Kidney capillary endothelial cell (primary cell): ENCODE measurements around the gene MYLK4.
A peak's percentile ranks its signal among the peaks of the same experiment; 100 is the strongest.

Experiments used
- DNase-seq: peaks from one replicate; pipeline ENCODE4 v3.0.0-alpha.2; 2018; ENCODE audit warnings: low spot score

Gene MYLK4

DNA sequence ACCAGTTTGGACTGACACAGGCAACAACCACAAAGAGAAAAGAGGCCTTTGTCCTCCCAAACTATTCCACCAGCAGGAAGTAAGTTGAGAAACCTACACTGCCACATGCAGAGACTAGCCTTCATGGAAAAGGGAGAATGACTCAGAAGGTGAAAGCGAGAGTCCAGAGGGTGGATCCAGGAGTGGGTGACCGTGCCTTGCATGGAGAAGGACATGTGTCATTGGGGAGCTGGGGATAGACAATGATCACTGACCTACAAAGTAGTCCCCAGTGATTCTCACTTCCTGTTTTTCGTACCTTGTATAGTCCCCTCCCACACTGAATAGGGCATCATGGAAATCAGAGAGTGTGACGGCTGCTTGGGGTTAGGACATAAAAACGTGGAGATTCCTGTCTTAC lies 91.9 kb downstream of the MYLK4 start:
- DNase-seq: peak; percentile 22

DNA sequence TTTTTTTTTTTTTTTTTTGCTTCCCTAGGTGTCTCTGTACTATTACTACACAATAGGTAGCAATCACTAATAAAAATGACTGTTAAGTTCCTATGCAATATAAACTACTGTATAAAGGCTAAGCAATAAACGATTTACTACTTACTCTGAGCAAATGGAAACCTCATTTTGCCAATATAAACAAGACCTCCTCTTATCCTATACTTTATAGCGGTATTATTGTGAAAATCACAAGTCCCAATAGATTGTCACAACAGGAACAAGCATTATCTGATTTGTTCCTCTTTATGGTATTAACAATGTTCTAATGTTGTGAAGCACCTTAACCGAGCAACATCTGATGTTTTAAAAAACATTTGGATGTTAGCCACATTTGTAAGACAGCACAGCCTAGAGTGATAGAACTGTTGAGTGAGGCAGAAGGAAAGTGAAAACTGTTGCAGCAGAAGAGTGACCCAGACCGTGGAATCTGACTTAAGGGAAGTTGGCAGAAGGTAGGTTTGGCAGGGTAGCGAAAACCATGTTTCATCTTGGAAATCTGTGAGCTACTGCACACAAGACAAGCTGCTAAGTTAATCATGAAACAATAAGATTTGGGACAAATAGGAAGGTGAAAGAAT lies 94.2 kb downstream of the MYLK4 start:
- no peak for DNase-seq

DNA sequence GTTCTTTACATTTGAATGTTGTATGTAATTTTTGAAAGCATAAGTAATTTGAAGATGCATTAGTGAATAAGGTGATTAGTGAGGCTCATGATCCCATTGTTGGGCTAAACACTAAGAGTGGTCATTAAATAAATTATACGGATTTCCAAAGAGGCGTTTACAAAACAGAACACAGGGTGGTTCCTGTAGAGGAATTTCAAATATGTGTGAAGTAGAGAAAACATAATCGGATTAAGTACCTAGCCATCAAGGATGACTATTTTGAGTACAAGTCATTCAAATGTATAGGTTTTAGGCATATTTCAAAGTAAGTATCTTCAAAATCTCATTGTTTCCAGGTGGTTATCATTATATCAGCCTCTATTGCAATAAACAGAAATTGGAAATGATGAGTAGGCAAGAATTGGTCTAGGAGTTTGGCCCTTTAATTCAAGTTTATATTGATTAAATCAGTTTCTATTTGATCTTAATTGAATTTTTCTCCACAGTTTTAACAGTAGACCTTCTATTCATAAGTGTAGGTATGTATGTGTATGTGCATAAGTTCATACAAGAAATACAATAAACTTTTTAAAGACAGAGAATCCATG lies 94.8 kb downstream of the MYLK4 start:
- DNase-seq: no peak

DNA sequence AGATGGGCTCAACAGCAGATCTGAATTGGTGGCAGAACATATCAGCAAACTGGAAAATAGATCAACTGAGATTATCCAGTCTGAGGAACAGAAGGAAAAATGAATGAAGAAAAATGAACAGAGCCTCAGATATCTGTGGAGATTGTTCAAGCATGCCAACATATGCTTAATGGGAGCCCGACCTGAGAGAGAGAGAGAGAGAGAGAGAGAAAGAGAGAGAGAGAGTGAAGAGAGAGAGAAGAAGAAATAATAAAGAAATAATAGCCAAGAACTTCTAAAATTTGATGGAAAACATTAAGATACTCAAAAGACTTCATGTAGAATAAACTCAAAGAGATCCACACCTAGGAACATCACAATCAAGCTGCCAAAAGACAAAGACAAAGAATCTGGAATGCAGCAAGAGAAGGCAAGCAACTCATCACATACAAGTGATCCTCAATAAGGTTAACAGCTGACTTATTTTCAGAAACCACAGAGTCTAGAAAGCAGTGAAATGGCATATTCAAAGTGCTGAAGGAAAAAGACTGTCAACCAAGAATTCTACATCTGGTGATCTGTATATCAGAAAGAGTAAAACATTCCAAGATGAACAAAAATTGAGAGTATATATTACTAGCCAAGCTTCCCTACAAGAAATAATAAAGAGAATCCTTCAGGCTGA lies 97.2 kb downstream of the MYLK4 start:
- DNase-seq: no peak

DNA sequence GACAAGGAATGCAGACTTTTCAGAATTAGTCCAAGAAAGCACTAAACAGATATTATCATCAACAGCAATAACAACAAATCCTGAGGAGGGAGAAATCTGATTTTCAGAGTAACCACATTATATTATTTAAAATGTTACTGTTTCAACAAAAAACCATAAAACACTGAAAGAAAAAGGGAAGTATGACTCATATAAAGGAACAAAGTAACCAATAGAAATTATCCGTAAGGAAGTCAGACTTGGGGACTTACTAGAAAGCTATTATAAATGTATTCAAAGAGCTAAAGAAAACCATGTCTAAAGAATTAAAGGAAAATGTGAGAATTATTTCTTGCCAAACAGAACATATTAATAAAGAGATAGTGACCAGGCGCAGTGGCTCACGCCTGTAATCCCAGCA lies 98.1 kb downstream of the MYLK4 start:
- no peak for DNase-seq

DNA sequence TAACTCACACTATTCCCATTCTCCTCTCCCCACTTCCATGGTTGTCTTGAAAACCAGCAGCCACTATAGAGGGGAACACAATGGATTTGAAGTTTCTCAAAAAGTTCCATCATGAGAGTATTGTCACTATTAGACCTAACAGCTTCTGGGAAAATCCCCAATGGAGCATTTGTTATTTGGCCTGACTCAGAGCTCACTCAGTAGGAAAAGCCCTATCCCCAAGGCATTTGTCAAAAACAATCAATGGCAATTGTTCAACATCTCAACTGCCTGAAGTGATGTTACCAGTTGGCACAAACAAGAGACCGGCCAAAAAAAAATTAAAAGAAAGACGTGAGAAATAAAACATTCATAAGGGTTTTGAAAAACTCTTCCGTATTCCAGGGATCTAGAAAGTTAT lies 98.8 kb downstream of the MYLK4 start:
- DNase-seq: no peak

DNA sequence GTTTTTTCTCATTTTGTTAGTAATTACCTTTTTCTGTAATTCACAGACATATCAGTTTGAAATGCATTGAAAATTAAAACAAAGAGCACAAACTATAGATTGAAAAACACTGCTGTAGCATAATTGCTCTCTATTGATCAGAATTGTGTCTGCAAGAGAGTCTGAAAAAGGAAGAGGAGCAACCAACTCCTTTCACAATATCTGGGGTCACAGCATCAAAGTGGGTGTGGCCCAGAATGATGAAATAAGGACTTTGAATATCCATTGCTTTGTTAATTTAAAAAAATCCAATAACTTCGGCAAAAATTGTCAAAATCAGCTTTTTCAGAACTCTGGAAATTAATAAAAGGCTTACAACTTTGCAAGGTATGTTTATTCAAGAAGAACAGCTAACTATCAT lies 99.2 kb downstream of the MYLK4 start:
- DNase-seq: no peak

DNA sequence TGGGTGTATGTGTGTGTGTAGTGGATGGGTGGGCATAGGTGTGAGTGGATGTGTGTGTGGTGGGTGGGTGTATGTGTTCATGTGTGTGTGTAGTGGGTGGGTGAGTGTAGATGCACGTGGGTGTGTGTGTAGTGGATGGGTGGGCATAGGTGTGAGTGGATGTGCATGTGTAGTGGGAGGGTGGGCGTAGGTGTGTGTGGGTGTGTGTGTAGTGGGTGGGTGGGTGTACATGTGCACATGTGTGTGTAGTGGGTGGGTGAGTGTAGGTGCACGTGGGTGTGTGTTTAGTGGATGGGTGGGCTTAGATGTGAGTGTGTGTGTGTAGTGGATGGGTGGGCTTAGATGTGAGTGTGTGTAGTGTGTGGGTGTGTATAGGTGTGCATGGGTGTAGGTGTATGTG lies 104.4 kb downstream of the MYLK4 start:
- DNase-seq: no peak

DNA sequence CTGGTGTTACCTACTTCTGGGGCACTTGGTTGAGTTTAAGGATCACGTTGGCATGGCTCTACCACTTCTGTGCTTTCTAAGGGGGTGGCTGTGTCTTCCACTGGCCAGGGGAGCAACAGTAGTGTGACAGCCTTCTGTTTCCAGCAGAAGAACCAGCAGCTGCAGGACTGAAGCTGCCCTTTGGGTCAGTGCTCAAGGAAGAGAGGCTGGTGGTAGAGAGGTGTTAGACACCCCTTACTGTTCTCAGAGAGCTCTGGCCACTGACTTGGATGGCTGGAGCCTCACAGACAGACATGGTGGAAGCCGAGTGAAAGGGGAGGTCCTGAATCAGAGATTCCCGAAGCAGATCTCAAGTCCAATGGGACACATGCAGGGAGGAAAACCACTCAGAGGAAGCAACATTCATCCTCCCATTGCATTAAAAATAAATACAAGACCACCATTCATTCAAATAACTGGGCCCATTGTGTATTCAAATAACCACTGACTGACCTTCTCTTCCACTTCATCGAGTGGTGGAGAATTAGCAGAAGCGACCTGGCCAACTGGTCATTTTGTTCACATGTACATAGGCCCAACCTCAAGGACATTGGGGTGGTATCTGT lies 106.7 kb downstream of the MYLK4 start:
- no peak for DNase-seq

DNA sequence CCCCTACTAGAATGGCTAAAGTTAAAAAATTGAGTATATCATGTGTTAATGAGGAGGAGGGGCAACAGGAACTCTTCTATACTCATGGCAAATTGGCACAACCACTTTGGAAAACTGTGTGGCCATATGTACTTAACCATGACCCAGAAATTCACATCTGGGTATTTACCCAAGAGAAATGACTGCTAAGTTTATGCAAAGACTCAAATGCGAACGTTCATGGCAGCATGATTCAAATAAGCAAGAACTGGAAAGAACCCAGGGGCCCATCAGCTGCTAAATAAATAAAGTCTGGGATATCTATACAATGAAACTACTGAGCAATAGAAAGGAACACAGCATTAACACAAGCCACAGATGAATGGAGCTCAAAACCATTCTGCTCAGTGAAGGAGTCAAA lies 107.6 kb downstream of the MYLK4 start:
- DNase-seq: no peak

DNA sequence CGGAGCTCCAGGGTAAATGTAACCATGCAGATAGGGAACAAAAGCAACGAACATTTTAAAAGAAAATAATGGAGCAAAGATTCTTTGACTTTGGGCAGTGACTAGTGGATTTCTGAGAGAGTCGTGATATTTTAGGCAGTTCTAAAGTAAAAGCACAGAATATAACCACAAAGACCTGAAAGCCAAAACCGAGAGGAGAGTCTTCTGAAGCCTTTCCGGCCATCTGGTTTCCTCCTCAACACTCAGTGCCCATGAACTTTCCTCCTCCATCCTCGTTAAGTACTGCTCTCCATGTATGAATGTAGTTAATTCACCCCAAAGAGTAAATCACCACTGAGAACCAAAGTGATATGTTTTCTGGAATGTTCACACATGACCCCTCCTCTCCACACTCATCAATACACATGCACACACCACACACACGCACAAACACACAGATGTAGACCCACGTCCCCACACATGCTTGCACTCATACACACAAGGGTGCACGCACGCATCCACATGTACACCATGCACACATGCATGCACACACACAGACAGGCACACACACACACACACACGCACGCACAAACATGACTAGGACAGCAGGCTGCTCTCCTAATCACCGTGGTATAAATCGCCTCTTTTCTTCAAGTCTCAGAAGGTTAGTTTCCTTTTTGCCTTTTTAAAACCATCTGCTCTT lies 109.5 kb downstream of the MYLK4 start:
- no peak for DNase-seq

DNA sequence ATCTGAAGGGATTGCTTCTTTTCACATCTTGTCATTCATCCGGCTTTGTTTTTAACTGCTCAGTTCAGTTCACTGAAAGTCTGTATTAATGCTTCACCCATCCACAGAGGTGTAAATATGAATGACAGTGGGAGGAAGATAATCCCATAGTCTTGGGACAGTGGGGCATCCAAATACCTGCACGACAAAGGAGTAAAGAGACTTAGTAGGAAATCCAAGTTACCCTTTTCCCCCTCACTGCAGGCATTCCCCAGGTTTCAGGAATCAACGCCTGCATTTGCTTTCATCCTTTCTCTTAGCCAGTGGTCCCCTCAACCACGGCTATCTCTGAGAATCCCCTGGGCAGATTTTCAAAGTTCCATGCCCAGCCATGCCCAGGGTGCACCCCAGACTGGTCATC lies 110.2 kb downstream of the MYLK4 start:
- no peak for DNase-seq

DNA sequence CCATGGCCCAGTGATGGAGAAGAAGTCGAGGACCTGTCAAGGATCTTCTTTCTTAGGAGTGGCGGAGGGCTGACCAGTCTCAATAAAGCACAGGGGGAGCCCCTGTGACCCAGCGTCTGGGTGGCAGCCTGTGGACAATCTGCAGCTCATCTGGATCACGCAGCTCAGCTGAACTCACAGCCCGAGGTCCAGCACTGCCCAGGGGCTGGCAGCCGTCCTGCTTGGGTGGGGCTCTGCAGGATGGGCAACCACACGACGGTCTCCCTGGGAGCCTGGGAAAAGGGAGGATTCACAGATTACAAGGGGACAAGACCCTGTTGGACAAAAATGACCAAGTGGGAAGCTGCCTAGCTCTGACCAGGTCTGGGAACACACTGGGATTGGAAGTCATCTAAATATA lies 110.8 kb downstream of the MYLK4 start:
- DNase-seq: no peak

DNA sequence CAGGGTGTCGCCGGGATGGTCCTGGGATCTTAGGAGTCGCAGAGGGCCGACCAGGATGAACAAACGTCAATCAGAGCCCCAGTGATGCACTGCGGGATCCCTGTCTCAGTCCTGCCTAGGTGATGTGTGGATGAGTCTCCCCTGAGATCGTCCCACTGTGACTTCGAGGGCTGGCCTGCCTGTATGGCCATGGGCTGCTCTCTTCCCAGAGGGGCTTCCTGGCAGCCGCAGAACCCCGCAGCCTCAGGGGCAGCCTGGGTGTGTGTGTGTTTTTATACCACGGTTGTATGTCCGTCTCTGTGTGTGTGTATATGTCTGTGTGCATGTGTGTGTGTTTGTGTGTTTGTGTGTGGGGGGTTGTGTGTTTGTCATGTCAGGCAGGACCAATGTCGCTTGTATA lies 111.6 kb downstream of the MYLK4 start:
- DNase-seq: no peak

DNA sequence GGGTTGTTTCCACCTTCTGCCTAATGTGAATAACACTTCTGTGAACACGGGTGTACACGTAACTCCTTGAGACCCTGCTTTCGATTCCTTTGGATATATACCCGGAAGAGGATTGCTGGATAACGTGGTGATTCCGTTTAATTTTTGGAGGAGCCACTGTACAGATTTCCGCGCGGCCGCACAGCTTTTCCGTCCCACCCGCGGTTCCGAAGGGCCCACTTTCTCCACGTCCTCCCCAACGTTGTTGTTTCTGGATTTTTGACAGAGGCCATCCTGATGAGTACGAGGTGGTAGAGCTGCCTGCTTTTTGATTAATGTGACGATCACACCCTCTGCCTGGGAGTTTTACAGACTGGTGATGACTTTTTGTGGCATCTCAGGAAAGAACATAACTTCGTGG lies 114.0 kb downstream of the MYLK4 start:
- no peak for DNase-seq

DNA sequence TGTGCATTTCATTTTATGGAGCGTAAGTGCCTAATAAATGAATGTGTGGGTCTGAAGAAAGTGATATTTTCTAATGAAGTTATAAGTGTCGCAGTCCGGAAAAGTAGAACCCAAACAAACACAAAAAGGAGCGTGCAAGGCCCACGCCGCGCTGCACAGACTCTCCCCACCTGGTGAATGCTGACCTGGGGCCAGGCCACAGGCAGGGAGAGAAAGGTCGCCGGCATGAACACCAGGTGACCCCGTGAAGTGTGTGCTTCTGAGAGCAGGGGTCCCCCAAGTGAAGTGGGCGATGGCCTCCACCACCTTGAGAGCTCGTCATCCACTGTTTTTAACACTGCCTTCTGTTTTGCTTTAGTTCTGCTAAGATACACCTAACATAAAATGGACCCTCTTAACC lies 114.8 kb downstream of the MYLK4 start:
- DNase-seq: no peak

DNA sequence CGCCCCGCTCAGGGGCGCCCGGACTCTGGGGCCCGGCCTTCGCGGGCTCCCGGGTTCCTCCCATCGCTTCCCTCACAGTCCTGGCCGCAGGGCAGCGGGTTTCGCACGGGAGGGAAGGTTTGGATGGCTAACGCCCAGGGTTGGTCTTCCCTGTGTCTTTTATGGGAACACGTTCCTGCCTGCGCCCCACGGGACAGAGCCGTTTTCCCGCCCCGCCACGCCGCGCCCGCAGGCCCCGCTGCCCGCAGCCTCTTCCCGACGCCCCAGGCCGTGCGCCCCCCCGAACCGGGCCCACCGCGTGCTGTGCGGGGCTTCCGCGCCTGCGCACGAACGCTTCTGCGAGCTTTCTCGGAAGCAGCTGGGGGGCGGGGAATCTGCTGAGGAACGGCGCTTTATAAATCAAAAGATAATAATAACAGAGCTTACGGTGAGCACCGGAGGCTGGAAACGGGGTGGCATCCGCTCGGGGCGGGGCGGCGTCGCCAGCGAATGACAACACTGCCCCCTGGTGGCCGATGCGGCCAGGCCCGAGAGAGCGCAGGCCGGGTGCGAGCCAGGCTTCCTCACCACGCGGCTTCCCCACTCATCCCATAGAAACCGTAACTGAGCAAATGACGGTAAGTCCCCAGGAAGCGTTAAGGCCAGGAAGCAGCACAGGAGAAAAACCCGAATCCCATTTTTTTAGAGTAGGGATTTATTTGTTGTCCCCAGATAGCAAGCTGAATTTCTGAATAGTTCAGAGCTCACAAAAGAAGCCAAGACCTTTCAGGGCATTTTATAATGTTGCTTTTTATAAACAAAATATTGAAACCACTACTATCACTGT lies 116.4 kb downstream of the MYLK4 start:
- DNase-seq: peak; percentile 81

DNA sequence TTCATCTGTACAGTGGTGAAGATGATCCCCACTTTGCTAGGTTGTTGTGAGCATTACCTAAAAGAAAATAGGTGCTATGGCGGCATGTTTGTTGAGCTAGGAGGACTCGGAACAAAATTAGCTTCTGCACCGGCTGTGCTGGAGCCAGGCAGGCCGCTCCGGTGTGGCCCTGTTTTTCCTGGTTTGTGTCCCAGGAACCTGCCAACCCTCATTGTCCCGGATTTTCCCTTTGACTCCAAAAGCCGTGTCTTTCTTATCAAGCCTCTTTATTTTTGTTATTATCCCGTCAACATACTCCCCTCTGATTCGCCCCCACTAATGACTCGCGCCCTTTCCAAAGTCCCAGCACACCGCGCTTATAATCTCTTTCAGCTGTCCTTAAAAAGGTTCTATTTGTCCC lies 117.0 kb downstream of the MYLK4 start:
- no peak for DNase-seq

DNA sequence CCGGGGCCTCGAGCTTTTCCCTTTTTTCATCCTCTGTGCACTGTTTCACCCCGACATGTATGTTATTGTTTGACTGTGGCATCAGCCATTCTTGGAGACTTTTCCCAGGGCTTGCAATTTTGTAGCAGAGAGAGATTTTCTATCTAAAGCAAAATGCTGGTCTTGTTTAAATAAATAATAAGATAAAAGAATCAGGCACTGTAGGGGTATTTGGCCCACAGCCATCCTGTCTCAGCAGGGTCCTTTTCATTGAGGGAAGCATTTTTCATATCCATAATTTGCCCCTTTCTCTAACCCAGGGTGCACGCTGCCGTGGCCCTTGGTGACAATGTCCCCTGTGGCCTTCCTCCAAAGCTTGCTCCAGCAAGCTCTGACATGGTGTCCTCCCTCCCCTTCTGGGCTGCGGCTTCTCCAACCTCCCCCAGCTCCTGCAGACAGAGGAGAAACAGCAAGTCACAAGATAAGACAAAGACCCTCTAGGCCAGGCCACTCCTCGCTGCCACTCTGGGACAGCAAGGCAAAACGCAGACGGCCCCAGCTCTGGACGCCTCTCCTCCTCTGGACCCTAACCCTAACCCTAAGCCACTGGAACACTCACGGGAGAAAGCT lies 117.6 kb downstream of the MYLK4 start:
- DNase-seq: no peak

DNA sequence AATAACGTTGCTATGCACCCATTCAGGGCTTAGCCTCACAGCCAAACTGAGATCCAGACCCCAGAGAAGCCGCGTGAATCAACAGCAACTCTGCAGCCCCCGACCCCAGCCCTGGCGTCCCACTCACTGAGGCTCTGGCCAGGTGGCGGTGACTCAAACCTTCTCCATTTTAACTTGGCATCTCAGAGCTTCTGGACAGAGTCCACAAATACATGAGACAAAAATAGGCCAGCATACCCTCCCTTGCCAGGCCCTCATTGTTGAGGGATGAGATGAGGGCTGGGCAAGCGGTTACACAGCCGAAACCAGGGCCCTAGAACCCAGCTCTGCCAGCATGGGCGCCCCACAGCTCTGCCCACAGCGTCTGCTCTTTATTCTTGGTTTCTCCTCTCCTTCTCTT lies 118.4 kb downstream of the MYLK4 start:
- DNase-seq: no peak

DNA sequence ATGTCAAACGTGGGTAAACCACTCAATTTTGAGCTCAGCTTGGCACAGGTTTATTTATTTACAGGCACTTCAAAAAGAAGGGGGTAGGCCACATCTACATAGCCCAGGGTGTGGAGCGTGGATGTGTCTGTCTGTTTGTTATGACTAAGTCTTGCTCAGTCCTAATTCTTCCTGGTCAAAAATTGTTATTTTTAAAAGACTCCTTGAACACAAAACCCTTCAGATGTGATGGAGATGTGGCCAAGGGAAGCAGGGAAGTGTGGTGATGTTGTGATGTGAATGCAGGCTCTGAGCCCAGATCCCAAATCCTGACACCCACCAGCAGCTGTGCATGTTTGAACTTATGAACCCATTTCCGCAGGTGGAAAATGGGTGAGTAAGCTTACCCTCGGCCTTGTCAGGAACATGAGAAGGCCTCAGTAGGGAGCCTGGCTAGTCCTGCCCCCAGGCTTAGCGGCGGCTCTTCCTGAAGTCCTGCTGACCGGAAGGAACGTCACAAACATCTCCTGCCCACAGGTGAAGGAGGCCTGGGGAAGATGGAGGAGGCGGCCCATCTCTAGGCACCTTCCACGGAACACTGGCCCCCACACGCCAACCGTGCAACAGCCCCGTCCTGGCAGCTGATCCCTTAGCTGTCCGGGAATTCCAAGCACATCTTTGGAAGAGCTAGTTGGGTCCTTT lies 119.7 kb downstream of the MYLK4 start:
- DNase-seq: no peak
